ENCODE measurements around the gene CCDC91. TPM values are rescaled to one million over a fixed set of nuclear protein-coding genes. Genes with fewer than 3 reads are reported as not detected.

The CCDC91 gene
- total RNA-seq, 6 experiments from 2014 or later = 10.0 to 21.5 (median 13.9) TPM

GRCh38 chr12:28539691-28540323, 349.6 kb downstream of the CCDC91 start:
- Histone ChIP-seq H3K4me3 (no peak overlapping the region), H3K9me3 (no peaks in the 10 kb centered on the region), H3K36me3 (no peaks in the 10 kb centered on the region), H3K4me1 (no peaks in the 10 kb centered on the region), H3K27ac (no peak overlapping the region), H3K27me3 (no peaks in the 10 kb centered on the region)
- 100% methylated on average over 2 of the region's 4 CpGs for WGBS (ENCODE audit: insufficient coverage, low coverage, low lambda C conversion rate, missing lambda C conversion rate)
- DNase-seq (no peak), ATAC-seq (no peak)
- intact Hi-C loops (cut with DNase I) = no loop called here
- TF ChIP-seq CTCF (IDR thresholded peaks at IDR 0.05) = no peak
- TF ChIP-seq POLR2A (IDR thresholded peaks at IDR 0.05) = no peak

GRCh38 chr12:28540324-28540714, 350.1 kb downstream of the CCDC91 start:
- intact Hi-C loops (cut with DNase I) = no loop called here
- no peak overlapping the region for H3K4me3 ChIP-seq
- ATAC-seq (no peak), DNase-seq (no peak)
- H3K9me3 ChIP-seq = no peaks in the 10 kb centered on the region
- no peak for TF ChIP-seq CTCF (IDR thresholded peaks at IDR 0.05)
- no peak for TF ChIP-seq POLR2A (IDR thresholded peaks at IDR 0.05)
- H3K27me3 ChIP-seq = no peaks in the 10 kb centered on the region
- no peaks in the 10 kb centered on the region for H3K36me3 ChIP-seq
- H3K27ac ChIP-seq = no peak overlapping the region
- no peaks in the 10 kb centered on the region for H3K4me1 ChIP-seq
- 78% methylated on average over 2 of the region's 2 CpGs for WGBS (ENCODE audit: insufficient coverage, low coverage, low lambda C conversion rate, missing lambda C conversion rate)

- H3K4me1 ChIP-seq = no peaks in the 10 kb centered on the region
- DNase-seq = no peak
- no peak for TF ChIP-seq POLR2A (IDR thresholded peaks at IDR 0.05)
- TF ChIP-seq CTCF (IDR thresholded peaks at IDR 0.05) = no peak
- intact Hi-C loops (cut with DNase I) = no loop called here
- no peak overlapping the region for H3K4me3 ChIP-seq
- no peaks in the 10 kb centered on the region for H3K27me3 ChIP-seq
- H3K9me3 ChIP-seq = no peaks in the 10 kb centered on the region
- H3K36me3 ChIP-seq = no peaks in the 10 kb centered on the region
- WGBS (ENCODE audit: insufficient coverage, low coverage, low lambda C conversion rate, missing lambda C conversion rate) = 61% methylated on average over 10 of the region's 10 CpGs
- ATAC-seq = peak in 1 of 4 donors; percentile 28
- peak overlapping the region in 1 of 3 donors; percentile 11 for H3K27ac ChIP-seq
Measured at GRCh38 chr12:28543021-28543890, 353.0 kb downstream of the CCDC91 start.

GRCh38 chr12:28550757-28551704, 360.8 kb downstream of the CCDC91 start:
- intact Hi-C loops (cut with DNase I) = no loop called here
- no peak for TF ChIP-seq POLR2A (IDR thresholded peaks at IDR 0.05)
- TF ChIP-seq CTCF (IDR thresholded peaks at IDR 0.05) = no peak
- no peak for DNase-seq
- no peak for ATAC-seq
- Histone ChIP-seq H3K4me1 (peaks cover 0 to 3% (median 0%) of the 10 kb centered on the region in 4 donors), H3K9me3 (no peaks in the 10 kb centered on the region), H3K27ac (no peak overlapping the region), H3K27me3 (no peaks in the 10 kb centered on the region), H3K4me3 (no peak overlapping the region), H3K36me3 (no peaks in the 10 kb centered on the region)
- WGBS (ENCODE audit: insufficient coverage, low coverage, low lambda C conversion rate, missing lambda C conversion rate) = 82% methylated on average over 4 of the region's 4 CpGs
